CD14-positive monocyte (primary cell): ENCODE data around the gene RFX2. TPM values are rescaled to one million over a fixed set of nuclear protein-coding genes. Genes with fewer than 3 reads are reported as not detected.

ENCODE experiments used
- DNase-seq, 3 donors: peaks; one replicate each; pipeline ENCODE4 v3.0.0-alpha.2; 2011 to 2022
- H2AFZ ChIP-seq: 2 replicates; pipeline ENCODE4 v1.6.0; 2012; ENCODE audit warnings: mild to moderate bottlenecking, low read depth, low read length, inconsistent platforms; ENCODE audit not compliant: insufficient read depth, poor library complexity, severe bottlenecking
- H3K27ac ChIP-seq, 2 donors: 1 replicate in 1 of 2; 2 replicates in 1 of 2; pipeline ENCODE4 v1.5.1; 2012 to 2013; ENCODE audit warnings: low read length in 2 of 2, control low read depth in 1 of 2, inconsistent platforms in 1 of 2, low read depth in 1 of 2, mild to moderate bottlenecking in 1 of 2
- H3K27me3 ChIP-seq, 2 donors: one replicate each; pipeline versions ENCODE4 v1.6.0 to v1.6.1; 2011 to 2013; ENCODE audit warnings: low read length in 2 of 2; ENCODE audit not compliant: control insufficient read depth in 2 of 2, insufficient read depth in 2 of 2
- H3K36me3 ChIP-seq, 2 donors: replicated peaks in 1 of 2; 1 replicate in 1 of 2; 2 replicates in 1 of 2; pipeline versions ENCODE4 v1.5.1 to v1.6.1; 2012 to 2013; ENCODE audit warnings: low read length in 2 of 2, control low read depth in 1 of 2, inconsistent platforms in 1 of 2, mild to moderate bottlenecking in 1 of 2; ENCODE audit not compliant: insufficient read depth in 2 of 2, control insufficient read depth in 1 of 2
- H3K4me1 ChIP-seq, 2 donors: 1 replicate in 1 of 2; 2 replicates in 1 of 2; pipeline versions ENCODE4 v1.5.1 to v1.6.1; 2012 to 2013; ENCODE audit warnings: low read length in 2 of 2, control low read depth in 1 of 2, inconsistent platforms in 1 of 2, mild to moderate bottlenecking in 1 of 2, moderate library complexity in 1 of 2; ENCODE audit not compliant: insufficient read depth in 2 of 2, control insufficient read depth in 1 of 2
- H3K4me2 ChIP-seq: replicated peaks from 2 replicates; pipeline ENCODE3; 2012; ENCODE audit warnings: low read length, moderate library complexity, mild to moderate bottlenecking; ENCODE audit not compliant: poor library complexity, severe bottlenecking; ENCODE audit errors: extremely low read depth
- H3K4me3 ChIP-seq, 3 experiments: fragments of 200-600 bp in 1 of 3; sonication (generic) in 1 of 3; replicated peaks in 1 of 3; 1 replicate in 2 of 3; 2 replicates in 1 of 3; pipeline ENCODE4 v1.5.1; 2011 to 2013; ENCODE audit warnings: low read length in 3 of 3, mild to moderate bottlenecking in 3 of 3, control low read depth in 2 of 3, low read depth in 2 of 3, inconsistent platforms in 1 of 3, moderate library complexity in 1 of 3
- H3K79me2 ChIP-seq: 2 replicates; pipeline ENCODE4 v1.6.0; 2012; ENCODE audit warnings: mild to moderate bottlenecking, control low read depth, inconsistent platforms, low read length, moderate library complexity; ENCODE audit not compliant: insufficient read depth
- H3K9ac ChIP-seq: 2 replicates; pipeline ENCODE4 v1.6.0; 2017; ENCODE audit warnings: low read length, mild to moderate bottlenecking; ENCODE audit not compliant: insufficient read depth, poor library complexity, severe bottlenecking
- H3K9me3 ChIP-seq, 2 donors: replicated peaks in 1 of 2; 1 replicate in 1 of 2; 2 replicates in 1 of 2; pipeline versions ENCODE4 v1.5.1 to v1.6.1; 2012 to 2013; ENCODE audit warnings: low read length in 2 of 2, control low read depth in 1 of 2; ENCODE audit not compliant: control insufficient read depth in 1 of 2, insufficient read depth in 1 of 2
- H4K20me1 ChIP-seq: 2 replicates; pipeline ENCODE4 v1.6.0; 2012; ENCODE audit warnings: mild to moderate bottlenecking, low read length, control low read depth, moderate library complexity; ENCODE audit not compliant: insufficient read depth
- H3K27ac Mint-ChIP-seq, 7 donors: one replicate each; pipeline ENCODE4 v1.8.0; 2020; ENCODE audit warnings: mild to moderate bottlenecking in 7 of 7, mixed read lengths in 7 of 7, moderate library complexity in 6 of 7, inconsistent platforms in 2 of 7
- H3K27me3 Mint-ChIP-seq, 3 donors: one replicate each; pipeline ENCODE4 v1.8.0; 2021 to 2022; ENCODE audit warnings: low read depth in 3 of 3, mild to moderate bottlenecking in 3 of 3, mixed read lengths in 3 of 3, moderate library complexity in 3 of 3, inconsistent platforms in 1 of 3
- H3K36me3 Mint-ChIP-seq, 2 donors: one replicate each; pipeline ENCODE4 v1.8.0; 2020; ENCODE audit warnings: mixed read lengths in 2 of 2, inconsistent platforms in 1 of 2, mild to moderate bottlenecking in 1 of 2
- H3K4me1 Mint-ChIP-seq: one replicate; pipeline ENCODE4 v1.8.0; 2020; ENCODE audit warnings: mild to moderate bottlenecking, mixed read lengths
- H3K4me3 Mint-ChIP-seq, 2 donors: one replicate each; pipeline ENCODE4 v1.8.0; 2020; ENCODE audit warnings: mild to moderate bottlenecking in 2 of 2, mixed read lengths in 2 of 2, moderate library complexity in 1 of 2
- H3K9me3 Mint-ChIP-seq, 7 donors: one replicate each; pipeline ENCODE4 v1.8.0; 2020 to 2022; ENCODE audit warnings: mixed read lengths in 7 of 7, mild to moderate bottlenecking in 6 of 7, moderate library complexity in 6 of 7, inconsistent platforms in 2 of 7
- CTCF ChIP-seq: fragments of 200-600 bp; IDR thresholded peaks from one replicate; pipeline ENCODE4 v1.8.0; 2022; ENCODE audit warnings: antibody characterized with exemption, mild to moderate bottlenecking
- WGBS: methylation state at CpG from one replicate; pipeline ENCODE4 v1.1.5; 2013; ENCODE audit warnings: missing lambda C conversion rate; ENCODE audit not compliant: insufficient coverage; 5-methylcytosine and 5-hydroxymethylcytosine counted together
- intact Hi-C, 2 donors: fragments of 100-400 bp; cut with micrococcal nuclease; formaldehyde crosslinking; loops; one replicate each; pipeline versions ENCODE4 v1.15.0 to v1.15.1; 2023
- polyA plus RNA-seq, 3 donors: library from polyadenylated mRNA; depleted of rRNA in 1 of 3; unstranded in 2 of 3; stranded (reverse) in 1 of 3; fragments of 300-500 nt in 2 of 3; fragments of >200 nt in 1 of 3; fragmentation: Illumina TruSeq in 2 of 3; gene quantifications; 1 replicate in 2 of 3; 2 replicates in 1 of 3; pipeline ENCODE4 v1.2.3, GENCODE V29; 2012 to 2021

The RFX2 gene
- polyA plus RNA-seq, 3 donors, result 5.7 to 12.9 (median 8.7) TPM

GRCh38 chr19:6012426-6013170, 97.7 kb downstream of the RFX2 start:
- no peaks in the 10 kb centered on the region for H3K36me3 ChIP-seq
- no peaks in the 10 kb centered on the region for H3K9me3 ChIP-seq
- H3K79me2 ChIP-seq, result no peaks in the 10 kb centered on the region
- Mint-ChIP-seq H3K27ac (no peak overlapping the region), H3K36me3 (peaks cover 8 to 29% of the 10 kb centered on the region in 2 donors), H3K4me3 (no peak overlapping the region), H3K4me1 (no peaks in the 10 kb centered on the region), H3K27me3 (peaks cover 0 to 2% (median 0%) of the 10 kb centered on the region in 3 donors), H3K9me3 (no peaks in the 10 kb centered on the region)
- TF ChIP-seq CTCF, result no peak
- WGBS, result 88% methylated on average over 13 of the region's 18 CpGs
- no peaks in the 10 kb centered on the region for H4K20me1 ChIP-seq
- H3K27me3 ChIP-seq, result no peaks in the 10 kb centered on the region
- no peak overlapping the region for H3K4me2 ChIP-seq
- intact Hi-C loops, result no loop called here
- no peak overlapping the region for H3K4me3 ChIP-seq
- H3K4me1 ChIP-seq, result no peaks in the 10 kb centered on the region
- H2AFZ ChIP-seq, result no peak overlapping the region
- H3K9ac ChIP-seq, result no peak overlapping the region
- no peak for DNase-seq
- no peak overlapping the region for H3K27ac ChIP-seq

- Histone ChIP-seq H3K79me2 (no peaks in the 10 kb centered on the region), H3K36me3 (no peaks in the 10 kb centered on the region), H2AFZ (no peak overlapping the region), H3K27me3 (no peaks in the 10 kb centered on the region), H3K4me1 (no peaks in the 10 kb centered on the region), H3K4me3 (no peak overlapping the region), H3K9me3 (no peaks in the 10 kb centered on the region), H4K20me1 (no peaks in the 10 kb centered on the region), H3K27ac (no peak overlapping the region), H3K4me2 (no peak overlapping the region), H3K9ac (no peak overlapping the region)
- no peaks in the 10 kb centered on the region for H3K4me1 Mint-ChIP-seq
- H3K4me3 Mint-ChIP-seq, result no peak overlapping the region
- DNase-seq, result no peak
- peaks cover 0 to 1% (median 0%) of the 10 kb centered on the region in 7 donors for H3K9me3 Mint-ChIP-seq
- H3K36me3 Mint-ChIP-seq, result peaks cover 12 to 31% of the 10 kb centered on the region in 2 donors
- intact Hi-C loops, result no loop called here
- TF ChIP-seq CTCF, result no peak
- H3K27ac Mint-ChIP-seq, result no peak overlapping the region
- peaks cover 0 to 3% (median 0%) of the 10 kb centered on the region in 3 donors for H3K27me3 Mint-ChIP-seq
- WGBS, result 100% methylated on average over 1 of the region's 1 CpG
These were observed 98.5 kb downstream of the RFX2 start for GRCh38 chr19:6011794-6012193.
